Measurements from ENCODE around the gene GAB2.

Gene GAB2

DNA sequence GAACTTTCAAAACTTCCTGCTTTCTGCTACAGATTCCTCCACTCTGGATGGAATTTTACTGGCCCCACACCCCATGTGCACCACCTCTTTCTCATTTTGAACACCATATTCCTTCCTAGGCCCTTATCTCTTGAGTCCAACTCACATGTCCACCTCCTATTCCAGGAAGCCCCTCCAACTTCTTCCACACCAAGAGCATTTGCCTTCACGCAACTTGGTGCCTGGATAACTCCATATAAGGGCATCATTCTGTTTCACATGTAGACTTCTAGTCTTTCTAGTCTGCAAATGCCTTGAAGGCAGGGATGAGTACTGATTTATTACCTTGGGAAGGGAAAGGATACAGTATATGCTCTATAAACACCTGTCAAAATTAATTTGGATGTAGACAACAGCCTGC is 17.5 kb downstream of the GAB2 start:
- DNase-seq (ENCODE audit: low read depth in 2 of 3, low spot score in 2 of 3), result no peak

DNA sequence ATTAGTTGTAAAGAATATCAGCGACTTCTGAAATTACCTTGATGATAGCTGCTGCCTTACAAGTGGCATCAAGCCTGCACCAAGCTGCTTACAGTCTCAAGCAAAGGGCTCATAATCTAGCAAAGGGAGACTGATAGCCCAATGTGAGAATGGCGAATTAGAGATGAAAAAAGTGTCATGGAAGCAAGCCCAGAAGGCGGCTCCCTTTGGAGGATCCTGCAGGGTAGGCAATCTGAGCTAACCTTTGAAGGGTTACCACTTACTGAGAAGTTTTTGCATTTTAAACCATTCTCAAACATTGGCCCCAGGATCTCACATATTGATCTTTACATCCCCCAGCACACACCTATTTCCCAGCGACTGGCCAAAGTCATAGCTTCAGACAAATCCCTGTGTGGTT is 18.5 kb downstream of the GAB2 start:
- no peak for DNase-seq (ENCODE audit: low read depth in 2 of 3, low spot score in 2 of 3)

DNA sequence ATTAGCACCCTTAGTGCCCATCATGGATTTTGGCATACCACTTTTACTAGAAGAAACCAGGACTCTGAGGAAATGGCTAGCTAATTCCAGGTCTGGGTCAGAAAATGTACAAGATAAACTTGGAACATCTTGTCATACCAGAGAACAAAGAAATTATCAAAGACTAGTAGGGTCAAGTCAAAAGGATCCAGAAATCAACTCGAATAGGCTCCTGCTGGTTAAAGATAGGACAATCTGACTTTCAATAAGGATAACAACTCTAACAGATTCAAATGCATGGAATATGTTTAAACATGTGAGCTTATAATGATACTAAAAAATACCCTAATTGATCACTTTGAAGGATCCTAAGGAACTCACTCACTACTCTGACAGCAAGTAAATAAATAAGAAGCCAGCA is 18.9 kb downstream of the GAB2 start:
- DNase-seq (ENCODE audit: low read depth in 2 of 3, low spot score in 2 of 3), result no peak

DNA sequence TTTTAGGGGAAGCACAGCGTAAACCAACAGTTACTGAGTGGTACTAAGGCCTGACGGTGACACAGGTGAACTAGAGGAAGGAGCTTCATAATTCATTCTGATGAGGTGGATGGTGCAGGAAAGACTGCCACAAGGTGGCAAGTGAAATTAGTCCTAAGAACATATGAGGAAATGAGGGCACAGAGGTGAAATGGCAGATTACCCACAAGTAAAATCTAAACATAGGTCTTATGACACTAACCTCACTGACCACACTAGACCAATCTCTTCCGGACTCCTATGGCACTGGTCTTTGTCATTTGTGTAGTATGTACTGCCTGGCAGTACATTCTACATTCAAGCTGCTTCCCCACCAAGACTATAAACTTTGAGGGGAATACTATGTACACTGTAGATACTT is 20.2 kb downstream of the GAB2 start:
- DNase-seq (ENCODE audit: low read depth in 2 of 3, low spot score in 2 of 3), result no peak

DNA sequence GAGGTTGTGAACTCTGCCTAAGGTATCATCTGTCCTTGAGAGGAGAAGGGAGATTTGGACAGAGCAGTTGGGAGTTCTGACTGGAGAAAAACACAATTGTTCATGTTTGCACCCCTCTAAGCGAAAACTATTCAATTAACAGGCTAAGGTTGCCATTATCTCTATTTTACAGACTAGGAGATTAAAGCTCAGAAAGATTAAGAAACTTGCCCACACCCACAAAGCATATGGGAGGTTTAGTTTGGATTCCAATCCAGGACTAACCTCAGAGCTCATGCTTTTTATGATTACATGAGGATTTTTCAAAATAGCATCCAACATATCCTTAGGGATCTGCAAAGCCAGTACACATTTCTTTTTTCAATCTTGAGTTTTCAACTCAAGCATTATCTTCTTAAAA is 22.0 kb downstream of the GAB2 start:
- no peak for DNase-seq (ENCODE audit: low read depth in 2 of 3, low spot score in 2 of 3)

DNA sequence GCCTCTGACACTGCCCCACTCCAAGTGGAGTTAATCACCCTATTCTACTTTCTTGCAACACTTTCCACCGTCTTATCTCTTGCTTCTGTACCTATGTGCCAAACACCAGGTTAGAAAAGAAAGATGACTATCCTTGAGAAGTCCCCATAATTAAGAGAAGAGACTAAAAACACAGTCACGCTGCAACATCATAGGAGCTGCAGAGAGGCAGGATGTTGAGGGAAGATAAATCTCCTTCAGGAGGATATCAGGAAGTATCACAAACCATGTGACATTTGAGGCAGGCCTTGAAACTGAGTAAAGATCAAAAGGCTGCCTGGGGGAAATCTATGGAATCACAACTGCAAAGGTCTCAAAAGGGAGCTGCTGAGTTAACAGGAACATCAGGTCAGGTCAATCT is 24.8 kb downstream of the GAB2 start:
- DNase-seq (ENCODE audit: low read depth in 2 of 3, low spot score in 2 of 3), result no peak

DNA sequence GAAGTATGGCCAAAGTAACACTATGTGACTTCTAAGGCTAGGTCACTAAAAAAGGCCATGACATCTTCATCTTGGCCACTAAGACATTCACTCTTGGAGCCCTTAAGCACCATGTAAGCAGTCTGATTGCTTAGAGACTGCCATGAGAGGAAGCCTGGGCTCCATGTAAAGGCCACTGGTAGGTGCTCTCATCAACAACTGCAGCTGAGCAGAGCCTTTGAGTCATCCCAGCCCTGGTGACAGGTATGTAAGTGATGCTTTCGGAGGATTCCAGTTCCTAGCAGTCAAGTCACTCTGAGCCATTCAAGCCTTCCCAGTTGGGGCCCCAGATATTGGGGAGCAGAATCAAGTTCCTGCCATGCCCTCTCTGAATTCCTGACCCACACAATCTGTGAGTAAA is 26.2 kb downstream of the GAB2 start:
- no peak for DNase-seq (ENCODE audit: low read depth in 2 of 3, low spot score in 2 of 3)

DNA sequence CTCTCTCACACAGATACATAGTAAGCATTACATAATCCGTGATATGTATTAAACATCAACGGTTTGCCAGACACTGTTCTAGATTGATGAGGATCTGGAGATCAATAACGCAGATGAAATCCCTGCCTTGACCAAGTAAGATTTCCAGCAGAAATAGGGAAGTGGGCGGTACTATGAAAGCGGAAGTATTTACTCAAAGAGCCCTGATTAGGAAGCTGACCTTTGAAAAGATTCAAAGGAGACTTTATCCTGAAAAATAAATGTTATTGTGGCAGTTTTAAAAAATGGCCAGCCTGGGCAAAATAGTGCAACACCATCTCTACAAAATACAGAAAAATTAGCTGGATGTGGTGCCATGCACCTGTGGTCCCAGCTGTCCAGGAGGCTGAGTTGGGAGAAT is 26.8 kb downstream of the GAB2 start:
- no peak for DNase-seq (ENCODE audit: low read depth in 2 of 3, low spot score in 2 of 3)

DNA sequence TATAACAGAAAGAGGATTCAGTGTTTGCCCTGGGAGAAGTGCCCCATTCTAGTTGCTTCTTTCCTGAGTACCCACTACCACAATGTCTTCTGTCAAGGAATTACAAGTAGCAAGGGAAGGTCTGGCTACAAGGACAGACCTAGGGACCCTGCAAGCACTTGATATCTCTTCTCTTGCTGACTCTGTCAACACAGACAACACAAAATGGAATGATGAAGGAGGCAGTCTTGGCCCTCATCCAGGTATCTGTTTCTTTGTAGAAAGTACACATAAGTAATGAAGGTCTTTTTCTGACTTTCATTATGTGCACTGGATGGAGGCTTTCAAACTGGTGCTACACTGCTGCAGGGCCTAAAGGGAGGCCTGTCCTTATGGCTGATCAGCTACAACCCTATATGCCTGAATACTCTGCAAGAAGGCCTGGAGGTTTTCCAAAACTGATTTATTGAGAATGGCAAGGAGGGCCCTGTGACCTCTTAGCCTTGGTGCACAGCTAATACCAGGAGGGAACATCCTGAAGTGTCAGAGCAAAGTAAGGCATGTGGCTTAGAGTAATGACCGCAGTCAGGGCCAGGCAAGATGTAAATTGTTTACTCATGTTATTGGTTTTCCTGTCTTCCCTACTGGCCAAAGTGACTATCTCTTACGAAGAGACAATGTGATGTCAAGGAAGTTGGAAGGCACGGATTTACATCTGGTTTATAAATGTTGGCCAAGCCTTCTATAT is 31.2 kb downstream of the GAB2 start:
- no peak for DNase-seq (ENCODE audit: low read depth in 2 of 3, low spot score in 2 of 3)

DNA sequence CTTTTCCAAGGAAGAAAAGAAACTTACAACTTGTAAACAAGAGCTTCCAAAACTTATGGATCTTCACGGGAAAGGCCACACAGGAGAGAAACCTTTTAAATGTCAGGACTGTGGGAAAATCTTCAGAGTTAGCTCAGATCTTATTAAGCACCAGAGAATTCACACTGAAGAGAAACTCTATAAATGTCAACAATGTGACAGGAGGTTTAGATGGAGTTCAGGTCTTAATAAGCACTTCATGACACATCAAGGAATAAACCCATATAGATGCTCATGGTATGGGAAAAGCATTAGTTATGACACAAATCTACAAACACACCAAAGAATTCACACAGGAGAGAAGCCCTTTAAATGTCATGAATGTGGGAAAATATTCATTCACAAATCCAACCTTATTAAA is 32.4 kb downstream of the GAB2 start:
- no peak for DNase-seq (ENCODE audit: low read depth in 2 of 3, low spot score in 2 of 3)

DNA sequence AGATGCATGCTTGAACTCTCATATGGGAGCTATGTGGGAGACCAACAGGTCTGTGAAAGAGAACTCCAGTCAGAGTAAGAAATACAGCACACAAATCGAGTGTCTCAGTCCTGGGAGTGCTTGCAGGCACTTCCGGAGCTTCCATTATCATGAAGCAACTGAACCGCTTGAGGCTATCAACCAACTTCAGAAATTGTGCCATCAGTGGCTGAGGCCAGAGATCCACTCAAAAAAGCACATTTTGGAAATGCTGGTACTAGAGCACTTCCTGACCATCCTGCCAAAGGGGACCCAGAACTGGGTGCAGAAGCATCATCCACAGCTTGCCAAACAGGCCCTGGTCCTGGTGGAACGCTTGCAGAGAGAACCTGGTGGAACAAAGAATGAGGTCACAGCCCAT is 33.4 kb downstream of the GAB2 start:
- DNase-seq (ENCODE audit: low read depth in 2 of 3, low spot score in 2 of 3), result no peak

DNA sequence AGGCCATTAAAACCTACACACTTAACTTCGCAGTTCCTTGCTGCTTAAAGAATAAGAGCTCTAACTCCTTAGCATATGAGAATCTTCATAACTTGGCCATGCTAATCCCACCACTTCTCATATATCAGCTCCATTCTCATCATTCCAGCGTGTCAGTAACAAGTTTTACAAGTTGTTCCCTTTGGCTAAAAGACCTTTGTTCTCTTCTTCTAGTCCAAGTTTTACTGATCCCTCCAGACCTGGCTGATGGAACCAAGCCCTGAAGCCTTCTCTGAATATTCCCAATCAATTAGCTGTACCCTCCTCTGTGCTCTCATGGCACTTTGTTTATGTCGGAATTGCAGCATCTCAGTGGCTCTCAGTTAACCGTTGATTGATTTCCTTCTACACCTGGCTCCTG is 35.8 kb downstream of the GAB2 start:
- no peak for DNase-seq (ENCODE audit: low read depth in 2 of 3, low spot score in 2 of 3)

DNA sequence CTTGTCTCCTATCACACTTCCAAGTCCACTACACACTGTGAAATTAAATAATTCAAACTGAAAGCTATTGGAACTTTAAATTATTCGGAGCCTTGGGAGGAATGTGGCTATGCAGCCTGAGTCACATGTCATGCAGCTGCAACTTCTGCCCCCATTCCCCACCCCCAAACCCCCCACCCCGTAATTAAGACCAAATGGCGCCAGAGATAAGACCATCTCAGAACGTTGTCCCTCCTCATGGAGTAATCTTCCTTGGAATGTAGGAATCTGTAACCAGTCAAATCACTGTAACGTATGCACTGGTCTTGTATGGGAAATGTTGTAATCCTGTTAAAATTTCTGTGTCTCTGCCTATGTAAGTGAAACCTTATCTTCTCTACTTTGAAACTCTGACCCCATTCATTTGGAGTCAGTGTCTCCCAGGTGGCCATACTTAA is 37.0 kb downstream of the GAB2 start:
- DNase-seq (ENCODE audit: low read depth in 2 of 3, low spot score in 2 of 3), result no peak

DNA sequence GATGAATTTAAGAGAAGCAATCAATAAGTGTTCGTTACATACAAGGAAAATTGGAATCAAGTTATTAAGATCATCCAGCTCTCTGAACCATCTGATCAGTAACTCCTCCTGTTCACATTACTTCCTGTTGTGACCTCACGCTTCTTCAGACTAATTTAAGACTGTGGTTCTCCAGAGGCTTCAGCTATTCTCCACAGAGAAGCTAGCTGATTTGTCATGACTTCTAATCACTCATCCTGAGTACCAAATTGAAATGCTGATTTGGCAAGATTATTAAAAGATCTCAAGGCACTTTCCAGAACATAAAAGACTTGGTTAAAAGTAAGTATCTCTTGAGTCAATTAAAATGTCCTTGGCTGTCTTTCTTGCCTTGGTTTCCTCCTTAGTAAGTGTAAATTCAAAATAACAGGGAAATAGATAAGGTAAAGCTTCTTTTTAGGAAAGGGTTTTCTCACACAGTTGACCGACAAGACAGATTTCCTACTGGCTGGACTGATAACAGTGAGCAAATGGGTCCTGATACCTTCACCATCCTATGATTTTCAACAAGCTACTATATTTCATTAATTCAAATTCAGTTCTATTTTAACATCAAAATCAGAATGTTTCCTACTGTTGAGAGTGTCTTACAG is 38.5 kb downstream of the GAB2 start:
- DNase-seq (ENCODE audit: low read depth in 2 of 3, low spot score in 2 of 3), result no peak

DNA sequence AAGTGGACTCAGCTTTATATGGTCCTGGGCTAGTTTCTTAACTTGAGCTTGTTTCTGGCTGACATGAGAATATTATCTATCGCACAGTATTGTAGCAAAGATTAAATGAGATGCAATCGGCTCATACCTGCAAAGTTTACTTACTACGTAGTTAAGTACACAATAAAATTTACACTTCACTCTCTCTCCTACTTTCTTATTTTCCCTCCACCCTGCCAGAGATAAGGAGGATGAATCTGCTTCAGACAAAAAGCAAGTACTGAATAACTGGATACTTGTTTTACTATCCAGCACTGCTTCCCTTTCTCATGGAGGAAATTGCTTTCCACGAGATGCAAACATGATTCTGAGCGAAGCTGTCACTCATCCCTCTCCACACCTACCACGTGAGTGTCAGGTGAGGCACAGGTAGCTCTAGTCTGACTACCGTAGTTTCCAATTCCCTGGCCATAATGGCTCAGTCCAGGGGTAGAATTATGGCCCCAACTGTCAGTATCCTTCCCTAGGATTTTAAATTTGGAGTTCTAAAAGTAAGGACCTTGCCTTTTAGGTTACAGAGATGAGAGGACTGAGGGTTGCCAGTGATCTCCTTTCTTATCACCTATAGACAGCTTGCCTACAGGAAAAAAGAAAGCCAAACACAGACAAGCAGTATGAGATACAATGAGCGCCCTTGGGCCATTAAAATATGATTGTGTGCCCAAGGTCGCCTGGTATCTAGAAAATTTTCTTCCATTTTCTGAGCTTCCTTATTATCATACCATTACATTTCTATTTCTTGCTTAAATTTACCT is 39.8 kb downstream of the GAB2 start:
- DNase-seq (ENCODE audit: low read depth in 2 of 3, low spot score in 2 of 3), result no peak

DNA sequence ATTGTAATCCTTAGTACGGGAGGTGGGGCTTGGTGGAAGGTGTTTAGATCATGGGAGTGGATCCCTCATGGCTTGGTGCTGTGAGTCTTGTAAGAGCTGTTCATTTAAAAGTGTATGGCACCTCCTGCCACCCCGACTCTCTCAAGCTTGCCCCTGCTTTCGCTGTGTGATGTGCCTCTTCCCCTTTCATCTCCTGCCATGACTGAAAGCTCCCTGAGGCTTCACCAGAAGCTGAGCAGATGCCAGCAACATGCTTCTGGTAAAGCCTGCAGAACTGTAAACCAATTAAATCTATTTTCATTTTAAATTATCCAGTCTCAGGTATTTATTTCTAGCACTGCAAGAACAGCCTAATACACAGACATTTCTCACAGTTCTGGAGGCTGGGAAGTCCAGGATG is 40.8 kb downstream of the GAB2 start:
- no peak for DNase-seq (ENCODE audit: low read depth in 2 of 3, low spot score in 2 of 3)

DNA sequence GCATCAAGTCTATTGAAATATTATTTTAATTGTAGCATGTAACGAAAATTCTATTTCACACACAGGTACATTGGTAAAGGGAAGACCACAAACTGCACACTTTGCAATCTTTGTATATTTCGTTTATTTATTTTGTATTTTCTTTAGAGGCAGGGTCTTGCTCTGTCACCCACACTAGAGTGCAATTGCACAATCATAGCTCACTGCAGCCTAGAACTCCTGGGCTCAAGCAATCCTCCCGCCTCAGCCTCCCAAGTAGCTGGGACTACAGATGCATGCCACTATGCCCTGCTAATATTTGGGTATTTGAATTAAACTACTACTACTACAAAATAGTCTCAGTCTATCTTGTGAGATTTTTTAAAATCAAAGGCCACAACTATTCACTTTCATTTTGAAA is 42.7 kb downstream of the GAB2 start:
- no peak for DNase-seq (ENCODE audit: low read depth in 2 of 3, low spot score in 2 of 3)

DNA sequence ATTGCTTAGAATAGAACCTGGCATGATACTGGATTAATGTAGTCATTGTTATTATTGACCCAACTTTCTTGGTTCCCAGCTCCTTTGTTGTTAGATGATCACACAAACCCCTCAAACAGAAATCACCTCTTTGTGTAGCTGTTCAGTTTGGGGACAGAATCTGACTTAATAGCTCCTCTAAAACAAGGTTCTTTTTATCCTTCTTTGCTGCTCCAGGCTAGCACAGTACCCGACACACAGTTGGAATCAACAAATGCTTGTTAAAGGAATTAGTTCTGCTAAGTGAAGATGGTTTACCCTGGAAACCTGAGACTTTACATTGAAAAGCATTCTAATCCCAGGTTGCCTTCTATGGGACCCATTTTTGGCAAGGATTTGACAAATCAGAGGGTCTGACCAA is 43.9 kb downstream of the GAB2 start:
- no peak for DNase-seq (ENCODE audit: low read depth in 2 of 3, low spot score in 2 of 3)

DNA sequence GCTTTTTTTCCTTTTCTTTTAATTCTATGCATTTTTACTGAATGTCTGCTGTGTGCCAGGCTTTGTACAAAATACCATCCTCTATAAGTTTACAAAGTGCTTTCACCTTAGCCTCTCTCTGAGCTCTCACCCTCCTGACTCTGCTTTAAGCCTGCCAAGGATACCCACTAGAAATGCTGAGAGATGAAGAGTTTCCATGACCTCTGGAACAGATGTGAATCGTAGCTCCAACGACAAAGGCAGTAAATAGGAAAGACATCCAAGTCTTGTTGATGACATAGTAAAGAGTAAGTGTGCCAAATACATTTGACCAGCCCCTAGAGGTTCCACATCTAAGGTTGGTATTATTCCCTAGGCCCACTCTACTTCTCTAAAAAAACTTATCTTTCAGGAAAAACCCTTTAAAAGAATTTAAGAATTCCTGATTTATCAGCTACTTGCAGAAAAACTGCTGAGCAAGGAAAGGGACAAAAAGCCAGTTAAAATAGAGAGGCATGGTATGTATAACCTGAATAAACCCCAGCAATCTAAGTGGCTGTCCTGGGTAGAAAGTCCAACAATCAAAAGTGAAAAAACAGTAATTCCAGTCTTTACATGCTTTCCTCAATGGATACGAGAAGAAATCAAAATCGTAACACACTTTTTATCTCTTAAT is 45.4 kb downstream of the GAB2 start:
- no peak for DNase-seq (ENCODE audit: low read depth in 2 of 3, low spot score in 2 of 3)

DNA sequence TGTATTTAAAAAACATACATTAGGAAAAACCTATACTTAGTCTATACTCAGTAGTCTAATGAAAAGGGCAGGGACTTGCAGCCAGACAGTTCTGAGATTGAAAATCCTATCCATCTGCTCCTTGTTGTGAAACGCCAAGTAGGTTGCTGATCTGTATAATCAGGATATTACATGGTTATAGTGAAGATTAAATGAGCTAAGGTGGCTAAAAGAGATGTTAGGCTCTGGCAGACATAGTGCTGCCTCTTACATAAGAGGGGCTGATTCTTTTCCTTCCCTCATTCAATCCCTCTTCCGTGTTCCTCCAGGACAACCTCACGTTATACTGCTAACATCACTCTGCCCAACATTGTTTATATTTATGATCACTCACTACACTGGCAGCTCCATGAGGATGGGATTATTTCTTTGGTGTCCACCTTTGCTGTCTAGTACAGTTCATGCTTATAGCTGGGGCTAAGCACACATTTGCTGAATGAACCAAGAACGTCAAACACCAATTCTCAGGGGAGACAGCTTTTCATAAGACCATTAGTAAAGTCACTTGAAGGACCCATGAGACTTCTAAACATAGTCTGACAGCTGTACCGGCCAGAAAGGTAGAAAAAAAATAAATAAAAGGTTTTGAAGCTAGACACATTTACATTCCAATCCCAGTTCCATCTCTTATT is 46.3 kb downstream of the GAB2 start:
- no peak for DNase-seq (ENCODE audit: low read depth in 2 of 3, low spot score in 2 of 3)

DNA sequence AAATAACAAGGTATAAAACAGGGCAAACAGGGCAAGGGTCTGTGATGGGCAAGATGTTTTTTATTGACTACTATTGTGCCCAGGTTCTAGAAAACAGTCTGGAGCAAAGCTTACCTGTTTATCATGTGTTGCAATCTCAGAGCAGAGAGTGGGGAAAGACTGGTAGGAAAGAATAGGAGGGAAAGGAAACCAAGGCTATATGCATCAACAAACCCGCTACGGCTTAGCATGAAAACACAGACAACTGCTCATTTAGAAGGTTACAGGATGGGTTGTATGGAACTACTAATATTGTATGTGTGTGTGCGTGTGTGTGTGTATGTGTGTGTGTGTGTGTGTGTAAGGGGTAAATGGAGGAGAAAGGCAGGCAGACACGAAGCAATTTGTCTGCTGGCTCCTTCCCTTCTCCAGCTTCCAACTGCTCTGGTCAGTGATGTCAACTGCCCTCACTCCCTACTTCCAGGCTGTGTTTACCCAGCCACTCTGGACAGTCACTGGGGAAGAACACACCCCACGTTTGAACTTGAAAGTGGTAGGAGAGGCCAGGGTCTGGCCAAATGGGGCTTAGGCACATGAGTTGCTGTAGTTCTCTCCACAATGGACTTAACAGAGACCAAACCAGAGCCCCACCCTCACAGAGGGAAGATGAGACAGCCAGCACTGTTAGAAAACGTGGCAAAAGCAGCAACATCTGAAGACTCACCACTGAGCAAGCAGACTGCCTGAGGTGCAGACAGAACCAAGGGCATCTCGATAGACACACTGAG is 47.0 kb downstream of the GAB2 start:
- no peak for DNase-seq (ENCODE audit: low read depth in 2 of 3, low spot score in 2 of 3)

All from activated CD8-positive, alpha-beta memory T cell treated with anti-CD3 and anti-CD28 coated beads for 48 hours (primary cell).